ENCODE results near the gene PLCG1.

DNA sequence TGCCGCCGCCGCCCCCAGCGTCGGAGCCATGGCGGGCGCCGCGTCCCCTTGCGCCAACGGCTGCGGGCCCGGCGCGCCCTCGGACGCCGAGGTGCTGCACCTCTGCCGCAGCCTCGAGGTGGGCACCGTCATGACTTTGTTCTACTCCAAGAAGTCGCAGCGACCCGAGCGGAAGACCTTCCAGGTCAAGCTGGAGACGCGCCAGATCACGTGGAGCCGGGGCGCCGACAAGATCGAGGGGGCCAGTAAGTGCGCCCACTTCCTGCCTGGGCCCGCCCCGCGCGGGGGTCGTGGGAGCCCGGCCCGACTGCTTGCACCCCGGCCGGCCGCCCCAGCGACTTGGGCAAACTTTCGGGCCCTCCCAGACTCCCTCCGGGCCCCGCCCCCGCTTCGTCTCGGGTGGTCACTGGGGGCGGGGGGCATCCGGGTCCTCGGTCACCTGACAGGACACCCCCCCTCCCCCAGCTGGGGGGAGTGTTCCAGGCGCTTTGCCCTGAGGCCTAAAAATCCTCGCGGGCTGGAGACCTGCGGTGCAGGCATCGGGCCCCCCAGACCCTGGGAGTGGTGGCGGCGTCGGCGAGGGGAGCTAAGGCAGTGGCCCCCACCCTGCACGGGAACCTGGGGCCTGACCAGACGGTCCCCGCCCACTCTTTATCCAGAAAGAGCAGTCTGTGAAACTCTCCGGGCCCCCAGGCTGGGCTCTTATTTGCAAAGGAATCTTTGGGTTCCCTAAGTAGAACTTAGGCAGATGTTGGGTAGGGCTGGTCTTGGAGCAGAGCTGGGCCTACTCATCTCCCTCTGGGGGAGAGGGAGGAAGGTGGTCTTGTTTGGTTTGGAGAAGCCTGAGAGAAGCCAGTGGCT, 501 bp downstream of the PLCG1 start:
- TF ChIP-seq POLR2AphosphoS5 (IDR thresholded peaks at IDR 0.05; ENCODE audit: low read depth, low read length) (no peak; the same call in 1 of the 2 replicates), POLR2A (IDR thresholded peaks at IDR 0.05; ENCODE audit: low read depth, low read length) (no peak), TAF1 (IDR thresholded peaks at IDR 0.05; ENCODE audit: borderline replicate concordance, low read depth, low read length) (0 out of 2 replicates have a peak, but pooled peaks have one; percentile 4)

All from GM12892 (cell line).